ENCODE measurements around the gene LARP1B.
"Not testable (repeated sequence)": the region's sequence is repeated elsewhere in the genome, so short reads cannot be mapped to it uniquely, and the experiment has no call there.

LARP1B gene

DNA sequence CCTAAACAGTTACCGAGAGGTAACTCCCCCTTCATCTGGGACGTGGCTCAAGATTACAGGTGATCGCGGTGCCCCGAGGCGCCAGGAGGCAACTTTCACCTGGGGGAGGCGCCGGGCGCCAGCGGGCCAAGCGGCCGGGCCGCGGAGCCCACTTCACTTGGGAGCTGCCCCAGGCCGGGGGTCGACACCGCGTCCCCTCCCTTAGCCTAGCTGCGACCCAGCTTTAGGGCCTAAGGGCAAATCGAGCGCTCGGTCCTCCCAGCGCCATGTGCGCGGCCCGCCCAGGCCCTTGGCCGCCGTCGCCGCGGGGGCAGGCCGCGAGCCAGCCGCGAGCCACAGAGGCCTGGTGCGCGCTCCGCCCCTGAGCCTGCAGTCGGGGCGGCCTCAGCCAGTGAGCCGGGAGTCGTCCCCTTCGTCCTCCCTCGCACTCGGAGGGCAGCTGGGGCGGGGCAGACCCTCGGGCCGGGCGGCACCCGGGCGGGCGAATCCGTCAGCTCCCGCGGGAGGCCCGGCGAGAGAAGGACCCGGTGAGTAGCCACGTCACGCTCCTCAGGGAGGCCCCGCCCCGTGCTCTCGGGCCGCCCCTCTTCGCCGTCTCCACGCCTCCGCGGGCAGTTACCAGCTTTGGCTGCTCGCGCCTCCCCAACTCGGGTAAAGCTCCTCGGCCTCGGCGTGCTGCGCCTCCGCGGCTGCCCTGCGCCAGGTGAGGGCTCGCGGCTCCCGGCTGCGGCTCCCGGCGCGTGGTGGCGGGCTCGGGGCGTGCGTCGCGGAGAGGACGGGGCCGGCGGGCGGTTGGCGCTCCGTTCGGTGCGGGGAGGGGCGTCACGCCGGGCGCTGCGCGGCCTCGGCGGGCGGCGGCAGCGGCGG lies at the start of gene LARP1B:
Gene LARP1B (plus strand): TSS at position 614 of the 867 bp plus-strand sequence. CDS start 13,640 bp downstream, outside the sequence.
- peak; percentile 93 to 95 for DNase-seq (ENCODE audit: low read depth in 2 of 2)

DNA sequence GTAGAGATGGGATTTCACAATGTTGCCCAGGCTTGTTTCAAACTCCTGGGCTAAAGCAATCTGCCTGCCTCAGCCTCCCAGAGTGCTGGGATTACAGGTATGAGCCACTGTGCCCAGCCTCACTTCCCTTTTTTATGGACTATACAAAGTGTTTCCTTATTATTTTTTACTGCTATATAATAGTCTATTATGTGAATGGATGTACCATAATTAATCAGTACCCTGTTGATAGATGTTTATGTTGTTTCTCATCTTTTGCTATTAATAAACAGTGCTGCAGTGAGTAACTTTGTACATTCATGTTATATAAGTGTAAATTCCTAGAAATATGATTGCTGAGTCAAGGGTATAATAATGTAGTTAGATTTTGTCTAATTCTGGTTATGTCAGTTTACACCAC lies 35.8 kb upstream of the LARP1B start:
- no peak for DNase-seq (ENCODE audit: low read depth in 2 of 2)

- no peak for DNase-seq (ENCODE audit: low read depth in 2 of 2)
These were observed 31.2 kb upstream of the LARP1B start for GRCh38 chr4:128029907-128030306.

GRCh38 chr4:128031756-128032384 lies 29.2 kb upstream of the LARP1B start:
- DNase-seq (ENCODE audit: low read depth in 2 of 2): no peak

GRCh38 chr4:128039568-128039967 lies 21.5 kb upstream of the LARP1B start:
- no peak for DNase-seq (ENCODE audit: low read depth in 2 of 2)

DNA sequence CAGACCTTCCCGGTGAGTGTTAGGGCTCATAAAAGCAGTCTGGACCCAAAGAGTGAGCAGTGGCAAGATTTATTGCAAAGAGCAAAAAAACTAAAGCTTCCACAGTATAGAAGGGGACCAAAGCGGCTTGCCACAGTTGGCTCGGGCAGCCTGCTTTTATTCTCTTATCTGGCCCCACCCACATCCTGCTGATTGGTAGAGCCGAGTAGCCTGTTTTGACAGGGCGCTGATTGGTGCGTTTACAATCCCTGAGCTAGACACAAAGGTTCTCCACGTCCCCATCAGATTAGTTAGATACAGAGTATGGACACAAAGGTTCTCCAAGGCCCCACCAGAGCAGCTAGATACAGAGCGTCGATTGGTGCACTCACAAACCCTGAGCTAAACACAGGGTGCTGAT lies 14.1 kb upstream of the LARP1B start:
- not testable (repeated sequence) for DNase-seq (ENCODE audit: low read depth in 2 of 2)

- not testable (repeated sequence) for DNase-seq (ENCODE audit: low read depth in 2 of 2)
These were observed 13.6 kb upstream of the LARP1B start for GRCh38 chr4:128047514-128047913.

- not testable (repeated sequence) for DNase-seq (ENCODE audit: low read depth in 2 of 2)
These were observed 9.9 kb upstream of the LARP1B start for GRCh38 chr4:128051229-128051628.

DNA sequence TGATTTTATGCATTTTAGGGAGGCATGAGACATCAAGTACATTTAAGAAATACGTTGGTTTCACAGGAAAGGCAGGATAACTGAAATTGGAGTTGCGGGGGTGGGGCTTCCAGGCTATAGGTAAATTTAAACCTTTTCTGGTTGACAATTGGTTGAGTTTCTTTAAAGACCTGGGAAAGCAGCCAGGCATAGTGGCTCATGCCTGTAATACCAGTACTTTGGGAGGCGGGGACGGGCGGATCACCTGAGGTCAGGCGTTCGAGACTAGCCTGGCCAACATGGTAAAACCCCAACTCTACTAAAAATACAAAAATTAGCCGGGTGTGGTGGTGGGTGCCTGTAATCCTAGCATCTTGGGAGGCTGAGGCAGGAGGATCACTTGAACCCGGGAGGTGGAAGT lies 6.2 kb upstream of the LARP1B start:
- DNase-seq (ENCODE audit: low read depth in 2 of 2): not testable (repeated sequence)

DNA sequence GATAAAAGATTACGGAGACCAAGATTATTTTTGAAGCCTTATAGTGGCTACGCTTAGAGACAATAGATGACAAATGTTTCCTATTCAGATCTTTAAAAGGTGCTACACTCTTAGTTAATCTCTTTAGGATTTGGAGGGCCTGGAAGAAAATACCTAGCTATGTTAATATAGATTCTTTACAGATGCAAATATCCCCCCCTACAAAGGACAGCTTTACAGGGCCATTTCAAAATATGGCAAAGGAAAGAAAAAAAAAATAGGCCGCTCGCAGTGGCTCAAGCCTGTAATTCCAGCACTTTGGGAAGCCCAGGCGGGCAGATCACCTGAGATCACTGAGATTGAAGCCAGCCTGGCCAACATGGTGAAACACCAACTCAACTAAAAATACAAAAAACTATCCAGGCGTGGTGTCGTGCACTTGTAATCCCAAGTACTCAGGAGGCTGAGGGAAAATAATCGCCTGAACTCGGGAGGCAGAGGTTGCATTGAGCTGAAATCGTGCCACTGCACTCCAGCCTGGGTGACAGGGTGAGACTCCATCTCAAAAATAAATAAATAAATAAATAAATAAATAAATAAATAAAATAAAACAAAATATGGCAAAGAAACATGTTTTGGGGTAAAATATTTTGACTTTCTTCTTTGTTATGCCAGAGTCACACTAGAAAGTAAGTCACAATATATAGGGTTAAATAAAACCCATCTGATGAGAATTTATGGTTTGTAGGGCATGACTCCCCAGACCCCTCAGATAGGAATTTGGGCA lies 5.5 kb upstream of the LARP1B start:
- not testable (repeated sequence) for DNase-seq (ENCODE audit: low read depth in 2 of 2)

DNA sequence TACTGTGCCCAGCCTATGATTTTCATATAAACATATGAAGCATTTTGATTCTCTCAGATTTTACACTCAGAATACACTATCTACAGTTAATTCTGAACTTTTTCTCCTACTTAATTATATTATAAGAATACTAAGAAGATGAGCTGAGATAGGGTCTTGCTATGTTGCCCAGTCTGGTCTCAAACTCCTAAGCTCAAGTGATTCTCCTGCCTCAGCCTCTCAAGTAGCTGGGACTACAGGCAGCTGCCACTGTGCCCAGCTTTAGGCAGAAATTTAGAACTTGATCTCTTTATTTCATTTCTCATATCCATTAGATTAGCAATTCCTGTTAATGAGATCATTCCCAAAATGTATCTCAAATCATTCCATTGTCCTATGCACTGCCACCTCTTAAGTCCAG lies 4.7 kb upstream of the LARP1B start:
- no peak for DNase-seq (ENCODE audit: low read depth in 2 of 2)

GRCh38 chr4:128060121-128060698 lies 902 bp upstream of the LARP1B start:
- DNase-seq (ENCODE audit: low read depth in 2 of 2): no peak

DNA sequence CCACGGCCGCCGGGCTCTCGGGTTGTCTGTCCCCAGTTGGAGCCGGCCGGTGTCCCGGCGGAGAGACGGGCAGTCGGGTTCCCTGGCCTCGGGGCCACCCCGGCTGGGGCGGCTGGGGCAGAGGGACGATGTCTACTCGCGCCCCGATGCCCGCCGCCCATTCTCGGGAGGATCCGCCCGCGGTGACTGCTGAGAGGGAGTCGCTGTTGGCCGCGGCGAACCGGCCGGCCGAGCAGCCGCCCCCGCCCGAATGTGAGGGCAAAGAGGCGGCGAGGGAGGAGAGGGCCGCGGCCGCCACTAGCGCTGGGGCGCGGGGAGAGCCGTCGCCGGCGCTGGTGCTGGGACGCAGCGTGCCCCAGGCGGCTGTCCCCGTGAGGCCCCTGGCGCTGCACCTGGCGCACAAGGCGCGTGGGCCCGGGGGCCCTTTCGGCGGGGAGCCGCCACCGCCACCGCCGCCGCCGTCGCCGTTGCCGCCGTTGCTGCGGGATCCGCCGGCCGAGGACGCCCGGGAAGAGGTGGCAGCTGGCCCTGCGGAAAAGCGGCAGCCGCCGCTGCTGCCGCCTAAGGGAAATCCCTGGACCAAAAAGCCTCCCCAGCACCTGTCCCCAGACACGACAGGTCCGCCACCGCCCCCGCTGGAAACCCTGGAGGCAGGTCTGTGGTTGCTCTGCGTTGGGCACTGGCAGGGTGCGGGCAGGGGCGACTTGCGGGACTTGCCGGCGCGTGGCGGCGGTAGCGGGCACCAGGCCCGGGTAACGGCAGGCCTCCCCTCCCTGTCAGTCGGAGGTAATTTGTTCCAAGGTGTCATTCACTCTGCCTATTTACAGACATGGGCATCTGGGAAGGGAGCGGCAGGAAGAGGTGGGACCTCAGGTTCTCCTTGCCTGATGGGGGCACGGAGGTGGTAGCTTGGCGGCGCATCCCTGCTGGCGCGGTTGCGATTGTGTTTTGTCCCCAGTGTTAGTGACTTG lies 739 bp downstream of the LARP1B start:
- peak; percentile 32 to 62 for DNase-seq (ENCODE audit: low read depth in 2 of 2)

DNA sequence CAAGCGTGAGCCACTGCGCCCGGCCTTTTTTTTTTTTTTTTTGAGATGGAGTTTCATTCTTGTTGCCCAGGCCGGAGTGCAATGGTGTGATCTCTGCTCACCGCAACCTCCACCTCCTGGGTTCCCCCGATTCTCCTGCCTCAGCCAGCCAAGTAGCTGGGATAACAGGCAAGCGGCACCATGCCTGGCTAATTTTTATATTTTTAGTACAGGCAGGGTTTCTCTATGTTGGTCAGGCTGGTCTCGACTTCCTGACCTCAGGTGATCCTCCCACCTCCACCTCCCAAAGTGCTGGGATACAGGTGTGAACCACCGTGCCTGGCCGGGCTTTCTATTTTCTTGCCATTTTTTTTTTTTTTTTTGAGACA lies 5.3 kb downstream of the LARP1B start:
- DNase-seq (ENCODE audit: low read depth in 2 of 2): not testable (repeated sequence)

- no peak for DNase-seq (ENCODE audit: low read depth in 2 of 2)
These were observed 7.8 kb downstream of the LARP1B start for GRCh38 chr4:128068918-128069317.

DNA sequence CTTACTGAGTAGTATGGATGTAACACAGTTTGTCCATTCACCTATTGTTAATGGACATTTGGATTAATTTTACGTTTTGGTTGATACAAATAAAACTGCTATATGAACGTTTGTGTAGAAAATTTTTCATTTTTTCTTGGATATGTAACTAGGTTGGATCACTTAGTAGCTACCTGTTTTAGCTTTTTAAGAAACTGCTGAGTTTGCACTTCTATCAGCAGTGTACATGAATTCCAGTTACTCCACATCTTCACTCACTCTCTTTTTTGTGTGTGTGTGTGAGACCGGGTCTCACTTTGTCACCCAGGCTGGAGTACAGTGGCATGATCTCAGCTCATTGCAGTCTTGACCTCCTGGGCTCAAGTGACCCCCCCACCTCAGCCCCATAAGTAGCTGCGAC lies 15.4 kb downstream of the LARP1B start:
- no peak for DNase-seq (ENCODE audit: low read depth in 2 of 2)

DNA sequence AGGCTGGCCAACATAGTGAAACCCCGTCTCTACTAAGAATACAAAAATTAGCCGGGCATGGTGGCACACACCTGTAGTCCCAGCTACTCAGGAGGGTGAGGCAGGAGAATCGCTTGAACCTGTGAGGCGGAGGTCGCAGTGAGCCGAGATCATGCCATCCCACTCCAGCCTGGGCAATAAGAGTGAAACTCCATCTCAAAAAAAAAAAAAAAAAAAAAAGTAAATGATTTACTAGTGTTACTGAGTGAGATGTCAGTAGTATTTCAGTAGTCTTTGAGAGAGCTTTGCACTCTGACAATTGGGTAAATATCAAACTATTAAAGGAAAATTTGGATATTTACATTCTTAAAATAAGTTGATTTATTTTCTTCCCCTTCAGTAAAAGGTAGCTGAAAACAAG lies 34.2 kb downstream of the LARP1B start:
- not testable (repeated sequence) for DNase-seq (ENCODE audit: low read depth in 2 of 2)

DNA sequence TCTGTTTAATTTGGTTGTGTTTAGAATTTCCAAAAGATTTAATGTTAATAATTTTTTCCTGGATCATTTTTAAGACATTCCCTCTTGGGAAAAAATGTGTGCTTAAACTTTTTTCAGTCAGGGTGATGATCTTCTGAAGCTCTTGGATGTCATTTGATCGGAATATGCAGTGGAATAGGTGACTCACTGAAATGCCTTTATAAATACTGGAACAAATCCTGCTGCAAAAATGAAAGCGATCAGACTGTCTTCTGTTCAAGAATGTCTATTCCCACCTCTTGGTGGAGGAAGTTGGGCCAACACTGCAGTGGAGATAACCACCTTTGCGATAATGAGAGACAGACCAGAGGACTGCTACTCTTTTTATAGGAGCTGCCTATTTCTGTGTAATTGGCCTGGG lies 46.7 kb downstream of the LARP1B start:
- DNase-seq (ENCODE audit: low read depth in 2 of 2): no peak

- no peak for DNase-seq (ENCODE audit: low read depth in 2 of 2)
These were observed 61.9 kb downstream of the LARP1B start for GRCh38 chr4:128123036-128123435.

DNA sequence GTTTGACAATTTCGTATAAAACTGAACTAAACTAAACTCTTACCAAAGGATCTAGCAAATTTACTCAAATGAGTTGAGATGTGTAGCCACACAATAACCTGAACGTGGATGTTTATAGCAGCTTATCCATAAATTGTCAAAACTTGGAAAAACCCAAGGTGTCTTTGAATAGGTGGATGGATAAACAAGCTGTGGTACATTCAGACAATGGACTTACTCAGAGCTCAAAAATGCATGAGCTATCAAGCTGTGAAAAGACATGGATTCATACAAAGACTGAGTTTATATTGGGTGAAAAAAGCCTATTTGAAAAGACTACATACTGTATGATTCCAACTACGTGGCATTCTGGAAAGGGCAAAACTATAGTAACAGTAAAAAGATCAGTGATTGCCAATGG lies 69.5 kb downstream of the LARP1B start:
- DNase-seq (ENCODE audit: low read depth in 2 of 2): no peak

DNA sequence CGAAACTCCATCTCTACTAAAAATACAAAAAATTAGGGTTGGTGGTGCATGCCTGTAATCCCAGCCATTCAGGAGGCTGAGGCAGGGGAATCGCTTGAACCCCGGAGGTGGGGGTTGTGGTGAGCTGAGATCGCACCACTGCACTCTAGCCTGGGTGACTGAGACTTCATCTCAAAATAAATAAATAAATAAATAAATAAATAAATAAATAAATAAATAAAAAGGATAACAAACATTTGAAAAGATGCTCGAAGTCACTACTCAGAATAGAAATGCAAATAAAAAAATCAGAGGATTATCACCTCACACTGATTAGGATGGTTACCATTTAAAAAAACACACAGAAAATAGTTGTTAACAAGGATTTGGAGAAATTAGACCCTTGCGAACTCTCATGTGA lies 73.8 kb downstream of the LARP1B start:
- no peak for DNase-seq (ENCODE audit: low read depth in 2 of 2)
